Measurements from ENCODE around the gene KEAP1. TPM values are rescaled to one million over a fixed set of nuclear protein-coding genes. Genes with fewer than 3 reads are reported as not detected.

The KEAP1 gene
- total and polyA plus RNA-seq, 2 of the 13 experiments (the other 11 are each of a cell fraction or from before 2014, with no cell fraction given) = 56.7 to 72.9 TPM

- TF ChIP-seq ZBTB10 (CRISPR knock-in tag; IDR thresholded peaks at IDR 0.05; ENCODE audit: borderline replicate concordance) = peak; percentile 76; the same call in 1 of the 2 replicates
- peak; percentile 56 for TF ChIP-seq ZNF687 (CRISPR knock-in tag; IDR thresholded peaks at IDR 0.05)
- TF ChIP-seq NR2F6 (IDR thresholded peaks at IDR 0.05) = peak; percentile 28; the same call in 1 of the 2 replicates
- TF ChIP-seq NR2F6 (CRISPR knock-in tag; IDR thresholded peaks at IDR 0.05) = no peak
- 0 out of 2 replicates have a peak, but pooled peaks have one; percentile 31 for TF ChIP-seq ESRRA (CRISPR knock-in tag; IDR thresholded peaks at IDR 0.05; ENCODE audit: low read depth)
- TF ChIP-seq DPF2 (CRISPR knock-in tag; IDR thresholded peaks at IDR 0.05; ENCODE audit: borderline replicate concordance, low read depth) = no peak
- TF ChIP-seq PAXIP1 (CRISPR knock-in tag; conservative IDR thresholded peaks at IDR 0.05) = peak; percentile 58
- TF ChIP-seq ZNF878 (CRISPR knock-in tag; IDR thresholded peaks at IDR 0.05) = no peak
- 0 out of 2 replicates have a peak, but pooled peaks have one; percentile 14 for TF ChIP-seq PHF8 (CRISPR knock-in tag; IDR thresholded peaks at IDR 0.05)
- peak; percentile 74 for TF ChIP-seq CTCF (CRISPR knock-in tag; IDR thresholded peaks at IDR 0.05)
- TF ChIP-seq HNRNPLL (IDR thresholded peaks at IDR 0.05; ENCODE audit: low read depth, low read length, poor library complexity, severe bottlenecking) = peak; percentile 42
- TF ChIP-seq ZNF713 (CRISPR knock-in tag; IDR thresholded peaks at IDR 0.05) = no peak
- TF ChIP-seq CENPX (CRISPR knock-in tag; IDR thresholded peaks at IDR 0.05) = no peak
- peak; percentile 81 for TF ChIP-seq SKI (IDR thresholded peaks at IDR 0.05; ENCODE audit: partially characterized antibody)
Measured at GRCh38 chr19:10510301-10510802, 7.2 kb upstream of the KEAP1 start (continued).

Data from HepG2 (cell line).